PFSK-1 (cell line): ENCODE results near the gene SPDEF.

Experiments
- FOXP2 ChIP-seq: optimal IDR thresholded peaks from 2 replicates; pipeline ENCODE3; 2011; ENCODE audit warnings: borderline replicate concordance, control low read depth, inconsistent platforms; ENCODE audit not compliant: insufficient read depth; ENCODE audit errors: extremely low read length, extremely low read depth
- POLR2AphosphoS5 ChIP-seq: IDR thresholded peaks from 2 replicates; pipeline ENCODE4 v1.6.1; 2012; ENCODE audit warnings: low read depth, mild to moderate bottlenecking, control low read depth, low read length, moderate library complexity
- REST ChIP-seq, 2 experiments: IDR thresholded peaks; 2 replicates each; pipeline versions ENCODE4 v1.6.1 to v1.8.0; 2011 to 2012; ENCODE audit warnings: low read depth in 2 of 2, low read length in 2 of 2, control low read depth in 1 of 2, inconsistent platforms in 1 of 2, mild to moderate bottlenecking in 1 of 2, moderate library complexity in 1 of 2; ENCODE audit not compliant: insufficient read depth in 1 of 2
- SIN3A ChIP-seq: IDR thresholded peaks from 2 replicates; pipeline ENCODE4 v1.6.1; 2012; ENCODE audit warnings: mild to moderate bottlenecking, low read length, moderate library complexity, borderline replicate concordance; ENCODE audit not compliant: insufficient read depth
- TAF1 ChIP-seq: IDR thresholded peaks from 2 replicates; pipeline ENCODE4 v1.6.1; 2012; ENCODE audit warnings: low read length, control low read depth, borderline replicate concordance; ENCODE audit not compliant: insufficient read depth

The SPDEF gene

GRCh38 chr6:34600796-34601195, 44.7 kb upstream of the SPDEF start:
- no peak for TF ChIP-seq TAF1
- no peak for TF ChIP-seq SIN3A
- no peak for TF ChIP-seq FOXP2
- no peak for TF ChIP-seq POLR2AphosphoS5
- TF ChIP-seq REST (IDR thresholded peaks at IDR 0.05; ENCODE audit: insufficient read depth in 1 of 2, low read depth in 2 of 2, low read length in 2 of 2), result no peak

- TF ChIP-seq REST (IDR thresholded peaks at IDR 0.05; ENCODE audit: insufficient read depth in 1 of 2, low read depth in 2 of 2, low read length in 2 of 2) (no peak), POLR2AphosphoS5 (no peak), TAF1 (no peak), FOXP2 (no peak), SIN3A (no peak)
Measured at GRCh38 chr6:34600101-34600500, 44.0 kb upstream of the SPDEF start.

GRCh38 chr6:34598712-34599111, 42.6 kb upstream of the SPDEF start:
- TF ChIP-seq REST (IDR thresholded peaks at IDR 0.05; ENCODE audit: insufficient read depth in 1 of 2, low read depth in 2 of 2, low read length in 2 of 2) (no peak), TAF1 (no peak), FOXP2 (no peak), SIN3A (no peak), POLR2AphosphoS5 (no peak)

- TF ChIP-seq POLR2AphosphoS5 (no peak), REST (IDR thresholded peaks at IDR 0.05; ENCODE audit: insufficient read depth in 1 of 2, low read depth in 2 of 2, low read length in 2 of 2) (no peak), TAF1 (no peak), SIN3A (no peak), FOXP2 (no peak)
Measured at GRCh38 chr6:34597605-34598353, 41.6 kb upstream of the SPDEF start.

- TF ChIP-seq REST (IDR thresholded peaks at IDR 0.05; ENCODE audit: insufficient read depth in 1 of 2, low read depth in 2 of 2, low read length in 2 of 2), result no peak
- TF ChIP-seq TAF1, result no peak
- TF ChIP-seq POLR2AphosphoS5, result no peak
- no peak for TF ChIP-seq FOXP2
- TF ChIP-seq SIN3A, result no peak
Measured at GRCh38 chr6:34596798-34597197, 40.7 kb upstream of the SPDEF start.
